HS-5 (cell line): Measurements from ENCODE around the gene TSPAN9.

Experiments
- DNase-seq: peaks from one replicate; pipeline ENCODE4 v3.0.0-alpha.2; 2012; ENCODE audit warnings: low read depth

Gene TSPAN9

DNA sequence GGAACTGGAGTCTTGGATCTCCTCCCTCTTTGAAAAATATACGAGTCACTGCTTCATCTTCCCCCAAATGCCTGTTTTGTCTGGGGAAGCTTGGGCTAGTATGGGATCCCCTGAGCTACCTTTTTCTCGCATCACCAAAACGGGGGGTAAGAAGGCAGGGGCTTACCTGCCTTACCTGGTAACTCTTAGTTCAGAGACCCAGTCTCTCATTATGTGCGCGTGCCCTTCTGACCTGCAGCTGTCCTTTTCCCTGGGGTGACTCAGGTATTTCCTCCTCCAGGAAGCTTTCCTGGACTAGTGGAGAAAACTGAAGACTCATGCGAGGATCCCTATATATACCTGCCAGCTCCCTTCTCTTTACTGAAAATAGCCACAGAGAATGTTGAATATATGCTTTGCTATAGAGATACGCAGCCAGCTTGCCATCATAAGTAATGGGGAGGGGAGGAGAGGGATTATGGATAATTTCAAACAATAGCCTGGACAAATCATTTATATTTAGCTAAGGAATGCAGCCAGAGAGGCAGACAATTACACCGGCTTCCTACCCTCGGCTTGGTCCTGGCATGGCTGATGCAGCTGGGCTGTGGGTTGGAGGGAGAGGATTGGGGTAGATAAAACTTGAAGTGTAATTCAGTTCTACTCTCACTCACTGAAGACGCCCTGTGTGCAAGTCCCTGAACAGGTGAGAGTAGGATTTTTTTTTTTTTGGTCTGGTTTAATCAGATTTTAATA lies 1.1 kb downstream of the TSPAN9 start:
- DNase-seq, result no peak

DNA sequence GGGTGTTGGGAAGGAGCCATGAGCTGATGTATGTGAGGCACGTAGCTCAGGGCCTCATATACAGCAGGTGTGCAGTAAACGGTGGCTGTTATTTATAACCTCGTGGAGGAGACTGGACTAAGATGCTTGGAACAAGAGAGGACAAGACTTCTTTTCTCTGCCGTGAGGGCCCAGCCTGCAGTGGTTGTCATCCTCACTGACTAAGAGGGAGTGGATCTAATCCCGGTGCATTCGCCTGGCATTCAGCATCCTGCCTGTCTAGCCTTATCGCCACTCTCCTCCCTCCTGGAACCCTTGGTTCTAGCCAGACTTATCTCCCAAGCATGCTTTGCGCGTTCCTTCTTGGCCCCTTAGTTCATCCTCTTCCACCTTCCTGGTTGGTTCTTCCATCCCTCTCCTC lies 3.9 kb downstream of the TSPAN9 start:
- no peak for DNase-seq

DNA sequence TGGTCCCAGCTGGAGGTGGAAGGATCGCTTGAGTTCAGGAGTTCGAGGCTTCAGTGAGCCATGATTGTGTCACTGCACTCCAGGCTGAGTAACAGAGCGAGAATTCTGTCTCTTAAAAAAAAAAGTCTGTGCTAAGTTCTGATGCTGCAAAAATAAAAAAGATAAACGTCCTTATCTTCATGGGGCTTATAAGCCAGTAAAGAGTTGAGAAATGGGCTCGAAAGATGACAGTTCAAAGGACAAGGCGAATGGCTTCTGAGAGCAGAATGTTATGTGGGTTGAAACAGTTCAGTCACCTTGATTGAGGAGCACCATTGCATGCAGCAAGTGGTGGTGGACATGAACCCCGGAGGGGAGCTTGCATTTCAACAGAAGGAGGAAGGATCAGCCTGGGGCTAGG lies 4.7 kb downstream of the TSPAN9 start:
- DNase-seq, result no peak

- DNase-seq, result no peak
Measured at GRCh38 chr12:3083241-3083920, 6.2 kb downstream of the TSPAN9 start.

DNA sequence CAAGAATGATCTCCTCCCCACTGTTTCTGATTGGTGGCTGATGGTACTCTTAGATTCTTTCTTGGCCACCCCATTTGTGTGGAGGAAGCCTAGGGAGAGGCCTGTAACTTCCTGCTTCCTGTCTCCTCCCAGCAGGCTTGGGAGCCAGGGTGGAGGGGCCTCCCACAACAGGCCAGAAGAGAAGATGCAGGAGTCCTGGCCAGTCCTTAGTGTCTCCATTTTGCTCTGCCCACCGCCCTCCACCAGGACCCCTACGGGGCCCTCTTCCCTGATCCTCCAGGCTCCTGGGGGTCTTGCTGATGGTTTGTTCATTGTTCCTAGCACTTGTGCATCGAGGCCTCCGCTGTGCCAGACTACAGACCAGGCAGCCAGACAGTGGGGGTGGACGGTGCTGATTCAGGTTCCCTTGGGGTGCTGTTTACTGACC lies 6.8 kb downstream of the TSPAN9 start:
- no peak for DNase-seq

GRCh38 chr12:3084742-3085141 lies 7.6 kb downstream of the TSPAN9 start:
- no peak for DNase-seq

GRCh38 chr12:3085341-3086139 lies 8.4 kb downstream of the TSPAN9 start:
- no peak for DNase-seq

GRCh38 chr12:3086211-3086610 lies 9.0 kb downstream of the TSPAN9 start:
- no peak for DNase-seq

GRCh38 chr12:3086729-3087323 lies 9.6 kb downstream of the TSPAN9 start:
- DNase-seq, result no peak

DNA sequence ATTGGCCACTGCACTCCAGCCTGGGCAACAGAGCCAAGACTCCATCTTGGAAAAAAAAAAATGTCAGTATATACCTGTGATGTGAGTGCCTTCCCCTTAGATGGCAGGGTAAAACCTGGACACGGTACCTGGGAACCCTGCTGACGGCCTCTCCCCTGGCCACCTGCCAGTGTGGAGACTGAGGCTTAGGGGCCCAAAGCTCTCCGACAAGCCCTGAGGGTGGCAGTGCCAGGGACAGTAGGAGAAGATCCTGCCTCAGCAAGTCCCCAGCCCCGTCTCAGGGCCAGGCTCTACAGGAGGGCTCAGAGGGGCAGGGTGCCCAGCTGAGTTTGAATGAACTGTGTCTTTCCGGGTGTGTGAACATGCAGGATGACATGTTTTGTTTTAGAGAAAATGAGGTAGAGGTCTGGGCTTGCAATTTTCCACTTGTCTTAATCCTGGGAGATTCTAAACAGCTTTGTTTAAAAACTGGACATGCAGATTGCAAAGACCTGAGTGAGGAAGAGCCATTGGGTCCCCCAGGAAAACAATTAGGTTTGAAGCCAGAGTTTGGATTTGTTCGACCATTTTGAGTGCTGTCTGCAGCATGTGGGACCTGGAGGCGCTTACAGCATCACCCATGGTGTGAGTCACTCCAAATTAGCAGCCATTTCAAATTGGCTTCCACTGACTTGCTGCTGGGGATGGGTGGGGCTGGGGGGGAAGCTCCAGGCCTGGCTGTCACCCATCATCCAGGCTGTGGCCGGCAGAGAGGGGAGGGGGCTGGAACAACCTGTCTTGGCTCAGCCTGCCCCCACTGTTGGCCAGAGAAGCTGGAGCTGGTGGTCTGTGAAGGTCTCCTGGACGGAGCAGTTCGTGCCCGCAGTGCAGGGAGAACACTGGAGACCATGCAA lies 10.8 kb downstream of the TSPAN9 start:
- no peak for DNase-seq

- no peak for DNase-seq
Measured at GRCh38 chr12:3089588-3089987, 12.4 kb downstream of the TSPAN9 start.

- no peak for DNase-seq
Measured at GRCh38 chr12:3090240-3091037, 13.3 kb downstream of the TSPAN9 start.

DNA sequence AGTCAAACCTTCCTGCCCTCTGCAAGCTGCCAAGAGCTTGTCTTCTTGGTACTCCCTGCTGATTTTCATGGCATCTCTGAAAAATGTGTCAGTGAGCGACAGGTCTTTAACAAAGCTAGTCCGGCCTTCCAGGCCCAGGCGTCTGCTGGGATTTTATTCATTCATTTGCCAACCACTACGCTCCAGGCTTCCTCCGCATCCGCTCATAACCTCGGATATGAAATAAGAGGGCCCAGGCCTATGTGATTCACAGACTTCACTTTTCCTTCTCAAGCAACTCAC lies 13.8 kb downstream of the TSPAN9 start:
- no peak for DNase-seq

DNA sequence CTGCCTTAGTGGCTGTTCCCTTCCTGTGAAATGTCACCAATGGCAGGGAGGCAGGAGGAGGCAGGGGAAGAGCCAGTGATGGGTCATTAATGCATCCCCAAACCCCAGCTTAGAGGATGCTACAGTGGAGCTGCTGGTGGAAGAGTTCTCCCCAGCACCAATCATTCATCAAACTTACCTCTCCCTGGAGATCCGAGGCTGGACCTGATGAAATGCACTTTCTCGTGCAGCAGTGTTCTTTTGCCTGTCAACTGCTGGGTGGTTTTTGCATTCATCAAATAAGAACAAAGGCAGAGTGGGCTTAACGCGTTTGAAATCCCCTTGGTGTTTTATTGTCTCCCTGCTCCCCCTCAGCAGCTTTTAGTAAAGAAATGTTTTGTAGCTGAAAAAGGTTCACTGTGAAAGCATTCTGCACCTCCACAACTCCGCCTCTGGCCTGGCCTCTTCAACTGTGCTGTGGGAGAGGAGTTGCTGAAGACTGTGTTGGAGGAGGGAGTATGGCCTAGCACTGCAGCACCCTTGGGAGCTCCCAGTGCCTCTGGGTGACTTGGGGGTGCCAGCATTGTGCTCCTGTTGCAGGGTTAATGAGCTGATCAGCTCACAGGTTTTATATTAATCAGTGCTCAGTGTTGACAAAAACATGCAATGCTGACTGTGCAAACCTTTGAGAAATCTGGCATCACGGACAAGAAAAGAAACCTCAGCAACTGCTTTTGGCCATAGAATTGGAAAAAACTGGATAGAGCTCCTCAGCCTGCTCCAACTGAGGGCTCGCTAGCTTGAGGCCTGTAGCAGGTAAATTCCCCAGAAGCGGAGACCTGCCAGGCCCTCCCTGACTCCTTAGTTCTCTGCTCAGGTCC lies 14.4 kb downstream of the TSPAN9 start:
- no peak for DNase-seq

DNA sequence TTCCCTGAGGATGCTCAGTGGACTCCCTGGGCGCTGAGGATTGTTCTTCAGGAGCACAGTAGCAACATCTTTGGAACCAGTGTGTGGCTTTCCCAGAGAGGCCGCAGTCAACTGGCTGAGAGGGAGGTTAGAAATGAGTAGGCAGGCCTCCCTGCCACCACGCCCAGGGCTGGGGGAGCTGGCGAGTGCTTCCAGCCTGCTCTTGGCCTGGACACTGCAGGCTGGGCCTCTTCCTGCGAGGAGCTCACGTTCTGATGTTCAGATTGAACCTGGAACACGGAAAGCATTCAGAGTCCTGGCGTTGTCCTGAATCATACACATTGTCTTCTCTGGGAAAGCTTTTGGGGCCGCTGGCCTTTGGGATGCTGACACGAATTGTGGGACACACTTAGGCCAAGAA lies 15.6 kb downstream of the TSPAN9 start:
- no peak for DNase-seq

DNA sequence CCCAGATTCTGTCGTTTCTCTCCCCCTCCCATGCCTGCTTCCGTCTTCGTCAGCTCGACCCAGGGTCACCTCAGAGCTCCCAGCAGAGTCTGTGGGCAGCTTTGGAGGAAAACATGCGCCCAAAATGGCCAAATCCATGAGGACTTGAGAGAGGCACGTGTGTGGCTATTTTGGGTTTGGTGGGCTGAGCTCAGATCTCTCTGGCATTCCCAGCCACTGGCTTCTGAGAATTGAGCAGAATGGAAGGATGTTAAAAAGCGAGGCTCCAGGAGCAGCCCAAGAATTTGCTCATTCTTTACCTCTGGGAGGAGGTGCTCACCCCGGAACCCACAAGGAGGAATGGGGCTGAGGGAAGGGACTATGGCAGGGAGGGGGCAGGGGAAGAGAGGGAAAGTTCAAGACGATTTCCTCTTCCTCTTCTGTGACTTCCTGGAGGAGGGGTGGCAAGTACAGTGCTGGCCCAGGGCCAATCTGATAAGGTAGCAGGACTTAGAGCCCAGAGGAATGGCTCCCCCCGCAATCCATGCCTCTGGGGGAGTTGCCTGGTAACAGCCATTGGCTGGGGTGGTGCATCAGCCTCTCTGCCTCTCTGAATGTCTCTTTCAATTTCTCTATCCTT lies 20.1 kb downstream of the TSPAN9 start:
- DNase-seq, result no peak

DNA sequence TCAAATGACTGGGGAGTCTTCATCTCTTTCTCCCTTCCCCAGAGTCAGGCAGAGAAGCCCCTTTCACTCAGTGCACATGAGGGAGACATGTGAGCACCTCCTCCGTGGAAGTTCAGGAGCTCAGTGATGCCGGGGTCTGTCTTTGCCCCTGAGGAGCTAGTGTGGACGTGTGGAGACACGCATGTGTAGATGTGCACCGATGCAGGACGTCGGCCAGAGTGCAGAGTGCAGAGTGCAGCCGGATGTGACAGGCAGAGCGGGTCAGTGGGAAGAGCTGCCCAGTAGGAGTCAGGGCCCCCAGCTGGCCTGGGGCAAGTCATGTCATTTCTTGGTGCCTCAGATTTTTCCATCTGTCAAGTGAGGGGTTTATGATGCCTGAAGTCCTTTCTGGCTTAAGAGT lies 20.7 kb downstream of the TSPAN9 start:
- no peak for DNase-seq

GRCh38 chr12:3098436-3098835 lies 21.3 kb downstream of the TSPAN9 start:
- DNase-seq, result no peak

GRCh38 chr12:3099146-3099545 lies 22.0 kb downstream of the TSPAN9 start:
- DNase-seq, result no peak
